Loucy (cell line): ENCODE measurements around the gene SHISAL1.

Experiments used
- CTCF ChIP-seq: fragments of 200-600 bp; sonication (generic); conservative IDR thresholded peaks from 2 replicates; pipeline ENCODE4 v1.5.1; 2014; ENCODE audit warnings: mild to moderate bottlenecking, antibody characterized with exemption, low read length
- EZH2phosphoT487 ChIP-seq: fragments of 200-600 bp; IDR thresholded peaks from 2 replicates; pipeline ENCODE4 v1.6.1; 2018; ENCODE audit warnings: antibody characterized with exemption, mild to moderate bottlenecking, moderate library complexity, borderline replicate concordance

GRCh38 chr22:44217346-44217745, 95.4 kb downstream of the SHISAL1 start:
- TF ChIP-seq CTCF, result no peak
- no peak for TF ChIP-seq EZH2phosphoT487
